BLaER1 treated with 17β-estradiol and CSF1 and Interleukin-3, amounts not matched to agents 10 nM and 100 nM (cell line): Measurements from ENCODE around the gene ZSCAN18.

Source experiments
- H3K27ac ChIP-seq, 11 experiments: shearing (Covaris generic); formaldehyde crosslinking; 2 replicates each; pipeline ENCODE4 v1.8.1; 2022
- H3K27me3 ChIP-seq, 11 experiments: shearing (Covaris generic); formaldehyde crosslinking; 2 replicates each; pipeline ENCODE4 v1.8.1; 2022
- H3K36me3 ChIP-seq, 11 experiments: shearing (Covaris generic); formaldehyde crosslinking; 2 replicates each; pipeline ENCODE4 v1.8.1; 2022
- H3K4me1 ChIP-seq, 10 experiments: shearing (Covaris generic); formaldehyde crosslinking; 2 replicates each; pipeline ENCODE4 v1.8.1; 2022
- H3K4me2 ChIP-seq, 11 experiments: shearing (Covaris generic); formaldehyde crosslinking; 2 replicates each; pipeline ENCODE4 v1.8.1; 2022
- H3K4me3 ChIP-seq, 10 experiments: shearing (Covaris generic); formaldehyde crosslinking; 2 replicates each; pipeline ENCODE4 v1.8.1; 2022
- H3K9ac ChIP-seq, 11 experiments: shearing (Covaris generic); formaldehyde crosslinking; 2 replicates each; pipeline ENCODE4 v1.8.1; 2022
- H3K9me3 ChIP-seq, 11 experiments: shearing (Covaris generic); formaldehyde crosslinking; replicated peaks in 1 of 11; 2 replicates each; pipeline ENCODE4 v1.8.1; 2022
- H4K20me1 ChIP-seq, 11 experiments: shearing (Covaris generic); formaldehyde crosslinking; 2 replicates each; pipeline ENCODE4 v1.8.1; 2022
- Cebpa-rat ChIP-seq, 11 experiments: shearing (Covaris generic); IDR thresholded peaks; 2 replicates each; pipeline ENCODE4 v1.8.1; 2022

ZSCAN18 gene

DNA sequence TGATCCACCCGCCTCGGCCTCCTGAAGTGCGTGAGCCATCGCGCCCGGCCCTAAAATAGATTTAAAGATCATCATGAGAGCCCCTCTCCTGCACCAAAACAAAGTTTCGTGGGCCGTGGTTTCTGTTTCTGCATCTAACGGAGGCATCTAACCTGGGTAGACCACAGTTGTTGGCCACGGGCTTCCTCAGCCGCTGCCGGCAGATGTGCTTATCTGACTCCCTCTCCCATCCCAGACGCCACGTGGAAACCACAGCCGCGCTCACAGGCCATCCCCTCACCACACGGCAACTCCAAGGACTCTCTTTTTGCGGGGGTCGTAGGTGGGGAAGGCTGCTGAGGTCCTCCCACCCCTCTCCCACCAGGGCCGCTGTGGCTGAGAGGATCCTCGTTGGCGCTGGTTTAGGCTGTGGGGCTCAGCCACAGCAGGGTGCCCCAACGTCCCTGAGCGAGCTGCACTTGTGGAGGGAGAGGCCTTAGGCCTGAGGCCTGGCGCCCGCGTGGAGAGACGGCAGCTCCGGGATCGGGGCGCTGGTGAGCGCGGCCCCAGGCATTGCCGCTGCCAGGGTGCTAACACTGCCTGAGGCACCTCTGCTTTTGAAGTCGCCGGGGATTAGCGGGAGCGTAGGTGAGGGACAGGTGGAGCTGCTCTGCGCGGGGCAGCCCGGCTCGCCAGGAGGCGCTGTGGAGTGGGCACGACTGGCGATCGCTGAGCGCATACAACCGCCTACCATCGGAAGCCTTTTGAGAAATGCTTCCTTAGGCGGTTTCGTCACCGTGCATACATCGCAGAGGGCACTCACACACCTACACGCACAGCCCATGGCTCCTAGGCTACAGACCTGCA is 55.3 kb downstream of the ZSCAN18 start:
- Histone ChIP-seq H3K27ac (no peak overlapping the region), H3K9ac (no peak overlapping the region), H3K4me1 (peaks cover 0 to 14% (median 10%) of the 10 kb centered on the region in 10 experiments; a peak in 14 of 20 replicates), H3K4me3 (peak overlapping the region in 1 of 10 experiments; percentile 31; a peak in 1 of 20 replicates), H3K4me2 (no peak overlapping the region), H3K27me3 (no peaks in the 10 kb centered on the region), H3K36me3 (no peaks in the 10 kb centered on the region), H4K20me1 (no peaks in the 10 kb centered on the region), H3K9me3 (peaks cover 76 to 88% (median 79%) of the 10 kb centered on the region in 11 experiments)
- no peak for TF ChIP-seq Cebpa-rat (IDR thresholded peaks at IDR 0.05)

DNA sequence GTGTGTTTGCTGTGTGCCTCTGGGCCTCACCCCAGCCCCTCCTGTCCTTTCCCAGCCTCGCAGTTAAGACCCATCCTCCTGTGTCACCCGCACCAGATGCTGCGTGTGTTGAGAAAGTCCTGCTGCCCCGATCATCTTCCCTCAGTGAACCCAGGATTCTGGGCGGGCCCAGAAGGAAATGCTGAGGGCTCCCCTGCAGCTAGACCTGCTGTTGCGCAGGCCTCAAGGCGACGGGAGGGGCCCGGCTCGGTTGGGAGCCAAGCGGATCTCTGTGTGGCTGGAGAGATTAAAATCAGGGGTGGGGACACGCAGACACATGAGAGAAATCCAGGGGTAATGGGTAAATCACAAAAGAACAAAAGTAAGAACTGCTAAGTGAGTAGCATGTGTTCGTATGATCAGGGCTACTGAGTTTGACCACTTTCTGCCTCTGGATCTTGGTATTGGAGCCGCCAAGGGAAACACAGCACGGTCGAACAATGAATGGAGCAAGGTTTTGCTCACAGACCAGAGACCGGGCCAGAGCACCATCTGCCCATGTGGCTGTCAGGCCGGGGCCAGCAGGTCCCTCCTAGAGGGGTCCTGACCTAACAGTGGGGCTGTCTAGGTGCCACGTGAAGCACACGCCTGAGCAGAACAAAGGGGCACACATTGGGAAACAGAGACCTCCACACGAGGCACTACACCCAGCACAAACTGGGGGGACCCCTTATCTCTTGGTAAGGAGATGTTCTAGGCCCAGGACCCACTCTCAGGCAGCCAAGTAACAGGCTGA is 57.1 kb downstream of the ZSCAN18 start:
- no peak overlapping the region for H3K27ac ChIP-seq
- no peaks in the 10 kb centered on the region for H3K27me3 ChIP-seq
- H3K4me1 ChIP-seq, result peaks cover 0 to 14% (median 9%) of the 10 kb centered on the region in 10 experiments; a peak in 14 of 20 replicates
- no peaks in the 10 kb centered on the region for H4K20me1 ChIP-seq
- H3K9me3 ChIP-seq, result peaks cover 58 to 70% (median 61%) of the 10 kb centered on the region in 11 experiments
- no peak overlapping the region for H3K4me3 ChIP-seq
- peaks cover 0 to 4% (median 0%) of the 10 kb centered on the region in 11 experiments; a peak in 2 of 22 replicates for H3K36me3 ChIP-seq
- H3K9ac ChIP-seq, result no peak overlapping the region
- H3K4me2 ChIP-seq, result no peak overlapping the region
- no peak for TF ChIP-seq Cebpa-rat (IDR thresholded peaks at IDR 0.05)

DNA sequence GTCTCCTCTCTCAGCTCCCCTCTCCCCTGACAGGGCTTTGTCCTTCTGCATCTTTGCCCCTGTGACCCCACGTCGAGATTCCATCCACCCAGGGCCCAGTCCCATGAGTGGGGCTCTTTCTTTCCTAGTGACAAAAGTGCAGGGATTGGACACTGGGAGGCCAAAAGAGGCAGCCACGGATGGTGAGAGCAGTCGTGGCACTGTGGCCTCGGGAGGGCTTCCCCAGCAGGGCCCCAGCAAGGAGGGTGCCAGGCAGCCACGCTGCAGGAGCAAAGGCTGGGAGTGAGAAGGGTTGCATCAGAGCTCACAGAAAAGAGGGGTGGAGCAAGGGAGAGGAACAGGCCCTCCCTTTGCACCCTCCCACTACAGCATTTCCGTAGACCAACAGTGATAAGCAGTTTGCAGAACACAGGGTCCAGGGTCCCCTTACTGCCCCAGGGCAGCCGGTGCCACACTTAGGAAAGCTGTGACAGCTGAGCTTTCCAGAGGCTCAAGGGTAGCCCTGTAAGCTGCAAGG is 59.3 kb downstream of the ZSCAN18 start:
- Histone ChIP-seq H3K36me3 (peaks cover 0 to 4% (median 0%) of the 10 kb centered on the region in 11 experiments; a peak in 2 of 22 replicates), H3K4me1 (peaks cover 0 to 25% (median 15%) of the 10 kb centered on the region in 10 experiments; a peak in 15 of 20 replicates), H3K27ac (no peak overlapping the region; a peak in 1 of 22 replicates), H3K4me3 (no peak overlapping the region), H3K27me3 (no peaks in the 10 kb centered on the region), H3K9ac (peak overlapping the region in 3 of 11 experiments; percentile 18 to 27 (median 23); a peak in 3 of 22 replicates), H4K20me1 (no peaks in the 10 kb centered on the region), H3K9me3 (peaks cover 36 to 48% (median 39%) of the 10 kb centered on the region in 11 experiments), H3K4me2 (peak overlapping the region in 7 of 11 experiments; percentile 8 to 48 (median 23); a peak in 9 of 22 replicates)
- no peak for TF ChIP-seq Cebpa-rat (IDR thresholded peaks at IDR 0.05)

DNA sequence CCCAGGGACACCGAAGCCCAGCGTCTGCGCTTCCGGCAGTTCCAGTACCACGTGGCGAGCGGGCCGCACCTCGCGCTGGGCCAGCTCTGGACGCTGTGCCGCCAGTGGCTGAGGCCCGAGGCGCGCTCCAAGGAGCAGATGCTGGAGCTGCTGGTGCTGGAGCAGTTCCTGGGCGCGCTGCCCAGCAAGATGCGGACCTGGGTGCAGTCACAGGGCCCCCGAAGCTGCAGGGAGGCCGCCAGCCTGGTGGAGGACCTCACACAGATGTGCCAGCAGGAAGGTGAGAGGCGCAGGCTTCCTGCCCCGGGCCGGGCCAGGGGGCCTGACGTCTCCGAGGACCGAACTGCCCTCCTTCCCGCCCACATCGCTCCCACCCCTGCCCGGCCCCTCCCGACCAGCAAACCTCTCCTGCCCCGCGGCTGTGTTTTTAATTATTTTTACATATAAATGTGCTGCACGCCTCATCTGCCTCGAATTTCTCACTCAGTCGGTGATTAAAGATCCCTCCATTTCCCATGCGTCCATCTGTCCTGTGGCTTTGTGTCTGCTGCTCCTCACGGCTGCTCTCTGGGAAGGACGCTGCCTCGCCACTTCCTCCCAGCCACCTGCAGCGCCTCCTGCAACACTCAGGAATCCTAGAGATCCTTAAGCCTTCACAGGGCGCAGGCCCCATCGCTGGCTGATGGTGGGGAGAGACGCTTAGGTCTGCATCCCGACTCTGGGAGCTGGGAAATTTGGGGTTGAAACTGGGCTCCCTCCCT is 59.9 kb downstream of the ZSCAN18 start:
- no peak overlapping the region; a peak in 1 of 22 replicates for H3K27ac ChIP-seq
- H3K4me3 ChIP-seq, result no peak overlapping the region
- no peaks in the 10 kb centered on the region for H3K27me3 ChIP-seq
- peak overlapping the region in 3 of 11 experiments; percentile 18 to 27 (median 23); a peak in 3 of 22 replicates for H3K9ac ChIP-seq
- TF ChIP-seq Cebpa-rat (IDR thresholded peaks at IDR 0.05), result no peak
- peaks cover 3 to 29% (median 19%) of the 10 kb centered on the region in 10 experiments; a peak in 18 of 20 replicates for H3K4me1 ChIP-seq
- no peaks in the 10 kb centered on the region for H4K20me1 ChIP-seq
- H3K9me3 ChIP-seq, result peaks cover 30 to 42% (median 33%) of the 10 kb centered on the region in 11 experiments
- peaks cover 0 to 4% (median 0%) of the 10 kb centered on the region in 11 experiments; a peak in 2 of 22 replicates for H3K36me3 ChIP-seq
- H3K4me2 ChIP-seq, result peak overlapping the region in 7 of 11 experiments; percentile 8 to 48 (median 23); a peak in 8 of 22 replicates

GRCh38 chr19:58035863-58036262 is 62.2 kb downstream of the ZSCAN18 start:
- Histone ChIP-seq H3K36me3 (peaks cover 0 to 4% (median 0%) of the 10 kb centered on the region in 11 experiments; a peak in 2 of 22 replicates), H4K20me1 (no peaks in the 10 kb centered on the region), H3K4me3 (no peak overlapping the region), H3K27me3 (no peaks in the 10 kb centered on the region), H3K9ac (no peak overlapping the region), H3K9me3 (peaks cover 10 to 19% (median 12%) of the 10 kb centered on the region in 11 experiments; a peak in 21 of 22 replicates), H3K4me1 (peaks cover 4 to 30% (median 20%) of the 10 kb centered on the region in 10 experiments; a peak in 18 of 20 replicates), H3K4me2 (peak overlapping the region in 2 of 11 experiments; percentile 65 to 74; a peak in 2 of 22 replicates), H3K27ac (no peak overlapping the region)
- no peak for TF ChIP-seq Cebpa-rat (IDR thresholded peaks at IDR 0.05)

GRCh38 chr19:58034477-58034793 is 63.6 kb downstream of the ZSCAN18 start:
- peaks cover 4 to 31% (median 20%) of the 10 kb centered on the region in 10 experiments; a peak in 18 of 20 replicates for H3K4me1 ChIP-seq
- H3K4me3 ChIP-seq, result peak overlapping the region; percentile 61 to 82 (median 73)
- no peaks in the 10 kb centered on the region for H3K27me3 ChIP-seq
- peak overlapping the region; percentile 65 to 83 (median 74); a peak in 20 of 22 replicates for H3K4me2 ChIP-seq
- TF ChIP-seq Cebpa-rat (IDR thresholded peaks at IDR 0.05), result no peak
- H3K9me3 ChIP-seq, result peaks cover 0 to 9% (median 0%) of the 10 kb centered on the region in 11 experiments; a peak in 6 of 22 replicates
- peak overlapping the region; percentile 77 to 94 (median 86) for H3K27ac ChIP-seq
- no peaks in the 10 kb centered on the region for H4K20me1 ChIP-seq
- H3K36me3 ChIP-seq, result peaks cover 0 to 4% (median 0%) of the 10 kb centered on the region in 11 experiments; a peak in 2 of 22 replicates
- peak overlapping the region; percentile 81 to 93 (median 88) for H3K9ac ChIP-seq
